Renal pelvis (tissue), 4 donors: Measurements from ENCODE around the gene CALU. TPM values are rescaled to one million over a fixed set of nuclear protein-coding genes. Genes with fewer than 3 reads are reported as not detected.

Experiments
- DNase-seq: peaks from one replicate; pipeline ENCODE4 v3.0.0-alpha.2; 2013
- polyA plus RNA-seq, 3 donors: library from polyadenylated mRNA; unstranded; fragments of 120-200 nt; gene quantifications; one replicate each; pipeline ENCODE4 v1.2.1, GENCODE V29; 2013; ENCODE audit not compliant: insufficient read length in 3 of 3

The CALU gene
- polyA plus RNA-seq, 3 donors, result 164 to 202 (median 184) TPM

GRCh38 chr7:128741491-128741890 lies 2.3 kb downstream of the CALU start:
- DNase-seq, result no peak

GRCh38 chr7:128742206-128742605 lies 3.0 kb downstream of the CALU start:
- no peak for DNase-seq

GRCh38 chr7:128743112-128743772 lies 4.1 kb downstream of the CALU start:
- no peak for DNase-seq

- no peak for DNase-seq
Observed at GRCh38 chr7:128744366-128744905, 5.3 kb downstream of the CALU start.

GRCh38 chr7:128745706-128746105 lies 6.5 kb downstream of the CALU start:
- DNase-seq, result no peak

- DNase-seq, result no peak
Observed at GRCh38 chr7:128747327-128748079, 8.3 kb downstream of the CALU start.

- DNase-seq, result no peak
Observed at GRCh38 chr7:128752251-128752650, 13.1 kb downstream of the CALU start.

GRCh38 chr7:128755075-128755818 lies 16.1 kb downstream of the CALU start:
- no peak for DNase-seq

GRCh38 chr7:128755819-128756476 lies 16.8 kb downstream of the CALU start:
- no peak for DNase-seq

GRCh38 chr7:128757203-128757602 lies 18.0 kb downstream of the CALU start:
- no peak for DNase-seq

- DNase-seq, result no peak
Observed at GRCh38 chr7:128758553-128758952, 19.4 kb downstream of the CALU start.

GRCh38 chr7:128759242-128759641 lies 20.1 kb downstream of the CALU start:
- DNase-seq, result no peak

GRCh38 chr7:128763541-128763940 lies 24.4 kb downstream of the CALU start:
- no peak for DNase-seq

GRCh38 chr7:128767475-128768110 lies 28.4 kb downstream of the CALU start:
- no peak for DNase-seq

GRCh38 chr7:128770233-128770632 lies 31.1 kb downstream of the CALU start:
- no peak for DNase-seq

- DNase-seq, result no peak
Observed at GRCh38 chr7:128773604-128774003, 34.4 kb downstream of the CALU start.

- DNase-seq, result no peak
Observed at GRCh38 chr7:128774029-128774689, 35.0 kb downstream of the CALU start.

GRCh38 chr7:128774921-128775320 lies 35.8 kb downstream of the CALU start:
- DNase-seq, result no peak

GRCh38 chr7:128775744-128776474 lies 36.8 kb downstream of the CALU start, which contains the start of gene OPN1SW:
Gene OPN1SW, minus strand, starts transcription at chr7:128775794. Its CDS starts 13 bp downstream, at chr7:128775781.
- DNase-seq, result no peak
